A549 (cell line): ENCODE results near the gene TMX4. TPM values are rescaled to one million over a fixed set of nuclear protein-coding genes. Genes with fewer than 3 reads are reported as not detected.
A peak's percentile ranks its signal among the peaks of the same experiment; 100 is the strongest.

Experiments
- BHLHE40 ChIP-seq: IDR thresholded peaks from 2 replicates; pipeline ENCODE4 v1.6.1; 2012; ENCODE audit warnings: low read depth, low read length, inconsistent platforms
- CBX8 ChIP-seq: fragments of 200-600 bp; sonication (generic); IDR thresholded peaks from 2 replicates; pipeline ENCODE4 v1.6.1; 2016
- CEBPB ChIP-seq, 2 experiments: fragments of >200 bp in 1 of 2; sonication (Bioruptor Twin) in 1 of 2; formaldehyde crosslinking in 1 of 2; IDR thresholded peaks; 2 replicates each; pipeline ENCODE4 v1.6.1; 2012 to 2016
- CHD4 ChIP-seq: fragments of 200-600 bp; sonication (generic); IDR thresholded peaks from 2 replicates; pipeline ENCODE4 v1.6.1; 2016; ENCODE audit warnings: antibody characterized with exemption, mild to moderate bottlenecking, borderline replicate concordance
- CTCF ChIP-seq: fragments of >200 bp; sonication (Bioruptor Twin); formaldehyde crosslinking; IDR thresholded peaks from 3 replicates; pipeline ENCODE4 v1.5.1; 2016
- EHF ChIP-seq: fragments of 250-450 bp; sonication (Bioruptor Pico); IDR thresholded peaks from 2 replicates; pipeline ENCODE4 v1.5.0; 2020; ENCODE audit warnings: mild to moderate bottlenecking
- EP300 ChIP-seq, 2 experiments: fragments of >200 bp; sonication (Bioruptor Twin); formaldehyde crosslinking; IDR thresholded peaks; 2 replicates in 1 of 2; 3 replicates in 1 of 2; pipeline ENCODE4 v1.6.1; 2016 to 2017
- ESRRA ChIP-seq: fragments of 150-350 bp; IDR thresholded peaks from 2 replicates; pipeline ENCODE4 v1.6.1; 2014; ENCODE audit warnings: mild to moderate bottlenecking, low read length, borderline replicate concordance
- FOSB ChIP-seq: fragments of 250-450 bp; sonication (Bioruptor Pico); IDR thresholded peaks from 2 replicates; pipeline ENCODE4 v1.5.0; 2020; ENCODE audit warnings: mild to moderate bottlenecking, moderate library complexity
- FOSL2 ChIP-seq, 2 experiments: fragments of 450-650 bp in 1 of 2; fragments of >200 bp in 1 of 2; sonication (Bioruptor Twin) in 1 of 2; formaldehyde crosslinking; IDR thresholded peaks; 2 replicates each; pipeline versions ENCODE4 v1.5.0 to v1.6.1; 2016 to 2020; ENCODE audit warnings: mild to moderate bottlenecking in 1 of 2, moderate library complexity in 1 of 2
- HEYL ChIP-seq: fragments of 250-450 bp; sonication (Bioruptor Pico); IDR thresholded peaks from 2 replicates; pipeline ENCODE4 v1.8.0; 2021; ENCODE audit warnings: mild to moderate bottlenecking, moderate library complexity
- JUN ChIP-seq, 2 experiments: fragments of >200 bp; sonication (Bioruptor Twin); formaldehyde crosslinking; IDR thresholded peaks; 2 replicates in 1 of 2; 3 replicates in 1 of 2; pipeline ENCODE4 v1.6.1; 2016 to 2017
- KDM5A ChIP-seq: fragments of 200-600 bp; sonication (generic); IDR thresholded peaks from 2 replicates; pipeline ENCODE4 v1.6.1; 2016; ENCODE audit warnings: antibody characterized with exemption, mild to moderate bottlenecking
- MAZ ChIP-seq: fragments of 150-350 bp; IDR thresholded peaks from 2 replicates; pipeline ENCODE4 v1.6.1; 2014; ENCODE audit warnings: antibody characterized with exemption, low read depth, low read length, borderline replicate concordance
- MYC ChIP-seq: IDR thresholded peaks from 2 replicates; pipeline ENCODE4 v1.6.1; 2012; ENCODE audit warnings: mild to moderate bottlenecking, inconsistent platforms, low read length, improper control_type of control experiment, borderline replicate concordance
- NR3C1 ChIP-seq: fragments of >200 bp; sonication (Bioruptor Twin); formaldehyde crosslinking; IDR thresholded peaks from 3 replicates; pipeline ENCODE4 v1.6.1; 2017
- POLR2A ChIP-seq: IDR thresholded peaks from 2 replicates; pipeline ENCODE4 v1.6.1; 2012; ENCODE audit warnings: mild to moderate bottlenecking, low read length
- POLR2AphosphoS2 ChIP-seq: conservative IDR thresholded peaks from 2 replicates; pipeline ENCODE4 v1.6.1; 2012; ENCODE audit warnings: low read length, improper control_type of control experiment, inconsistent platforms
- RARB ChIP-seq: fragments of 250-450 bp; sonication (Bioruptor Pico); IDR thresholded peaks from 2 replicates; pipeline ENCODE4 v1.8.0; 2021; ENCODE audit warnings: mild to moderate bottlenecking, moderate library complexity
- USF2 ChIP-seq: fragments of 450-650 bp; IDR thresholded peaks from 2 replicates; pipeline ENCODE4 v1.6.1; 2014; ENCODE audit warnings: antibody characterized with exemption
- ZC3H11A ChIP-seq: fragments of 450-650 bp; IDR thresholded peaks from 2 replicates; pipeline ENCODE4 v1.6.1; 2014; ENCODE audit warnings: antibody characterized with exemption, mild to moderate bottlenecking
- ZNF302 ChIP-seq: fragments of 250-450 bp; sonication (Bioruptor Pico); IDR thresholded peaks from 2 replicates; pipeline ENCODE4 v1.9.0; 2021; ENCODE audit warnings: inconsistent platforms, mild to moderate bottlenecking, moderate library complexity
- ZSCAN20 ChIP-seq: fragments of 250-450 bp; sonication (Bioruptor Pico); IDR thresholded peaks from 2 replicates; pipeline ENCODE4 v1.8.0; 2022; ENCODE audit warnings: mild to moderate bottlenecking, moderate library complexity
- polyA plus RNA-seq, 4 experiments: library from polyadenylated mRNA; depleted of rRNA in 3 of 4; stranded (reverse); fragments of >200 nt; fragmentation: RNase III in 1 of 4; extraction: RNeasy Plus Mini Kit Qiagen cat#74134 plus additional on column Dnase treatment in 1 of 4; gene quantifications; 2 replicates in 3 of 4; 3 replicates in 1 of 4; pipeline ENCODE4 v1.2.3, GENCODE V29; 2011 to 2017
- TF ChIP-seq, protein P1 (sequence below): fragments of 150-350 bp; IDR thresholded peaks from 2 replicates; pipeline ENCODE4 v1.6.1; 2014; ENCODE audit warnings: low read depth, mild to moderate bottlenecking, low read length
- TF ChIP-seq, protein P2 (sequence below): fragments of 200-600 bp; sonication (generic); IDR thresholded peaks from 2 replicates; pipeline ENCODE4 v1.6.1; 2016; ENCODE audit warnings: antibody characterized with exemption, mild to moderate bottlenecking, moderate library complexity

TMX4 gene
- polyA plus RNA-seq, 2 of the 4 experiments (the other 2 are of a cell fraction): 12.4 to 21.1 TPM

- TF ChIP-seq, protein P1, sequence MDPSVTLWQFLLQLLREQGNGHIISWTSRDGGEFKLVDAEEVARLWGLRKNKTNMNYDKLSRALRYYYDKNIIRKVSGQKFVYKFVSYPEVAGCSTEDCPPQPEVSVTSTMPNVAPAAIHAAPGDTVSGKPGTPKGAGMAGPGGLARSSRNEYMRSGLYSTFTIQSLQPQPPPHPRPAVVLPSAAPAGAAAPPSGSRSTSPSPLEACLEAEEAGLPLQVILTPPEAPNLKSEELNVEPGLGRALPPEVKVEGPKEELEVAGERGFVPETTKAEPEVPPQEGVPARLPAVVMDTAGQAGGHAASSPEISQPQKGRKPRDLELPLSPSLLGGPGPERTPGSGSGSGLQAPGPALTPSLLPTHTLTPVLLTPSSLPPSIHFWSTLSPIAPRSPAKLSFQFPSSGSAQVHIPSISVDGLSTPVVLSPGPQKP: no peak
- no peak for TF ChIP-seq RARB (CRISPR knock-in tag)
- no peak for TF ChIP-seq ESRRA
- no peak for TF ChIP-seq EHF (CRISPR knock-in tag)
- peak; percentile 37; the same call in 1 of the 2 replicates for TF ChIP-seq KDM5A
- no peak for TF ChIP-seq NR3C1
- peak; percentile 99 for TF ChIP-seq POLR2A
- TF ChIP-seq CHD4: no peak
- no peak for TF ChIP-seq POLR2AphosphoS2
- no peak for TF ChIP-seq HEYL (CRISPR knock-in tag)
- no peak for TF ChIP-seq BHLHE40
- peak; percentile 72 to 87; a peak in 4 of 5 replicates for TF ChIP-seq JUN (IDR thresholded peaks at IDR 0.05)
- TF ChIP-seq CTCF: peak; percentile 63
- no peak; a peak in 1 of 4 replicates for TF ChIP-seq CEBPB (IDR thresholded peaks at IDR 0.05)
- no peak for TF ChIP-seq ZSCAN20
- TF ChIP-seq MYC: no peak
- no peak for TF ChIP-seq ZC3H11A
- TF ChIP-seq ZNF302 (CRISPR knock-in tag): no peak
- TF ChIP-seq, protein P2, sequence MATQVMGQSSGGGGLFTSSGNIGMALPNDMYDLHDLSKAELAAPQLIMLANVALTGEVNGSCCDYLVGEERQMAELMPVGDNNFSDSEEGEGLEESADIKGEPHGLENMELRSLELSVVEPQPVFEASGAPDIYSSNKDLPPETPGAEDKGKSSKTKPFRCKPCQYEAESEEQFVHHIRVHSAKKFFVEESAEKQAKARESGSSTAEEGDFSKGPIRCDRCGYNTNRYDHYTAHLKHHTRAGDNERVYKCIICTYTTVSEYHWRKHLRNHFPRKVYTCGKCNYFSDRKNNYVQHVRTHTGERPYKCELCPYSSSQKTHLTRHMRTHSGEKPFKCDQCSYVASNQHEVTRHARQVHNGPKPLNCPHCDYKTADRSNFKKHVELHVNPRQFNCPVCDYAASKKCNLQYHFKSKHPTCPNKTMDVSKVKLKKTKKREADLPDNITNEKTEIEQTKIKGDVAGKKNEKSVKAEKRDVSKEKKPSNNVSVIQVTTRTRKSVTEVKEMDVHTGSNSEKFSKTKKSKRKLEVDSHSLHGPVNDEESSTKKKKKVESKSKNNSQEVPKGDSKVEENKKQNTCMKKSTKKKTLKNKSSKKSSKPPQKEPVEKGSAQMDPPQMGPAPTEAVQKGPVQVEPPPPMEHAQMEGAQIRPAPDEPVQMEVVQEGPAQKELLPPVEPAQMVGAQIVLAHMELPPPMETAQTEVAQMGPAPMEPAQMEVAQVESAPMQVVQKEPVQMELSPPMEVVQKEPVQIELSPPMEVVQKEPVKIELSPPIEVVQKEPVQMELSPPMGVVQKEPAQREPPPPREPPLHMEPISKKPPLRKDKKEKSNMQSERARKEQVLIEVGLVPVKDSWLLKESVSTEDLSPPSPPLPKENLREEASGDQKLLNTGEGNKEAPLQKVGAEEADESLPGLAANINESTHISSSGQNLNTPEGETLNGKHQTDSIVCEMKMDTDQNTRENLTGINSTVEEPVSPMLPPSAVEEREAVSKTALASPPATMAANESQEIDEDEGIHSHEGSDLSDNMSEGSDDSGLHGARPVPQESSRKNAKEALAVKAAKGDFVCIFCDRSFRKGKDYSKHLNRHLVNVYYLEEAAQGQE: no peak
- TF ChIP-seq FOSL2 (IDR thresholded peaks at IDR 0.05): no peak
- no peak for TF ChIP-seq FOSL2 (CRISPR knock-in tag; IDR thresholded peaks at IDR 0.05)
- no peak; the same call in 1 of the 2 replicates for TF ChIP-seq USF2
- no peak for TF ChIP-seq CBX8
- TF ChIP-seq FOSB (CRISPR knock-in tag): no peak
- TF ChIP-seq EP300 (IDR thresholded peaks at IDR 0.05): no peak
- no peak for TF ChIP-seq MAZ
These were observed at the start of gene TMX4 (continued) for GRCh38 chr20:8019246-8019997.
